Measurements from ENCODE around the gene CRISPLD2. TPM values are rescaled to one million over a fixed set of nuclear protein-coding genes. Genes with fewer than 3 reads are reported as not detected.

CRISPLD2 gene
- total RNA-seq, 1 experiment from 2014 or later: 9.4 TPM

DNA sequence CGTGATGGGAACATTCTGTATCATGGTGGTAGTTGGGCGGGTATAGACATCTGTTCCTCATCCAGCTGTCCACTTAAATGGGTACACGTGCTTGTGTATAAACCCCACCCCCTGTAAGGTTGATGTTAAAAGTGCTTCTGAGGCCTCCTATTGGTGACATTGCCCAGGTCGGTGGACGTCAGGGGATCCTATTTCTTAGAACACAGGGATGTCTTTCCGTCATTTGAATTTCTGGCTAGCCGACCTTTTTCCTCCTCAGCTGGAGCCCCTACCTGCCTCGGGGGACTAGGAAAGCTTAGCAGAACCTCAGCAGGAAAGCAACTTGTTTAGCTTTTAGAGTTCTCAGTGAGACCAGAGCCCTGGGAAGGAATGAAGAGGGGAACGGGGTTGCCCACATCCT is 16.6 kb upstream of the CRISPLD2 start (continued):
- TF ChIP-seq, protein P1, sequence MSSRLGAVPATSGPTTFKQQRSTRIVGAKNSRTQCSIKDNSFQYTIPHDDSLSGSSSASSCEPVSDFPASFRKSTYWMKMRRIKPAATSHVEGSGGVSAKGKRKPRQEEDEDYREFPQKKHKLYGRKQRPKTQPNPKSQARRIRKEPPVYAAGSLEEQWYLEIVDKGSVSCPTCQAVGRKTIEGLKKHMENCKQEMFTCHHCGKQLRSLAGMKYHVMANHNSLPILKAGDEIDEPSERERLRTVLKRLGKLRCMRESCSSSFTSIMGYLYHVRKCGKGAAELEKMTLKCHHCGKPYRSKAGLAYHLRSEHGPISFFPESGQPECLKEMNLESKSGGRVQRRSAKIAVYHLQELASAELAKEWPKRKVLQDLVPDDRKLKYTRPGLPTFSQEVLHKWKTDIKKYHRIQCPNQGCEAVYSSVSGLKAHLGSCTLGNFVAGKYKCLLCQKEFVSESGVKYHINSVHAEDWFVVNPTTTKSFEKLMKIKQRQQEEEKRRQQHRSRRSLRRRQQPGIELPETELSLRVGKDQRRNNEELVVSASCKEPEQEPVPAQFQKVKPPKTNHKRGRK (CRISPR knock-in tag; IDR thresholded peaks at IDR 0.05; ENCODE audit: borderline replicate concordance): no peak
- no peak for TF ChIP-seq RELA (CRISPR knock-in tag; IDR thresholded peaks at IDR 0.05; ENCODE audit: borderline replicate concordance)
- TF ChIP-seq, protein P2, sequence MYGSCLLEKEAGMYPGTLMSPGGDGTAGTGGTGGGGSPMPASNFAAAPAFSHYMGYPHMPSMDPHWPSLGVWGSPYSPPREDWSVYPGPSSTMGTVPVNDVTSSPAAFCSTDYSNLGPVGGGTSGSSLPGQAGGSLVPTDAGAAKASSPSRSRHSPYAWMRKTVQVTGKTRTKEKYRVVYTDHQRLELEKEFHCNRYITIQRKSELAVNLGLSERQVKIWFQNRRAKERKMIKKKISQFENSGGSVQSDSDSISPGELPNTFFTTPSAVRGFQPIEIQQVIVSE (CRISPR knock-in tag; IDR thresholded peaks at IDR 0.05; ENCODE audit: borderline replicate concordance): no peak
- no peak for TF ChIP-seq CREM (CRISPR knock-in tag; IDR thresholded peaks at IDR 0.05)
- TF ChIP-seq ELF4 (CRISPR knock-in tag; IDR thresholded peaks at IDR 0.05; ENCODE audit: low read depth): no peak
- TF ChIP-seq, protein P3, sequence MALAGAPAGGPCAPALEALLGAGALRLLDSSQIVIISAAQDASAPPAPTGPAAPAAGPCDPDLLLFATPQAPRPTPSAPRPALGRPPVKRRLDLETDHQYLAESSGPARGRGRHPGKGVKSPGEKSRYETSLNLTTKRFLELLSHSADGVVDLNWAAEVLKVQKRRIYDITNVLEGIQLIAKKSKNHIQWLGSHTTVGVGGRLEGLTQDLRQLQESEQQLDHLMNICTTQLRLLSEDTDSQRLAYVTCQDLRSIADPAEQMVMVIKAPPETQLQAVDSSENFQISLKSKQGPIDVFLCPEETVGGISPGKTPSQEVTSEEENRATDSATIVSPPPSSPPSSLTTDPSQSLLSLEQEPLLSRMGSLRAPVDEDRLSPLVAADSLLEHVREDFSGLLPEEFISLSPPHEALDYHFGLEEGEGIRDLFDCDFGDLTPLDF (CRISPR knock-in tag; IDR thresholded peaks at IDR 0.05): no peak
- TF ChIP-seq, protein P4, sequence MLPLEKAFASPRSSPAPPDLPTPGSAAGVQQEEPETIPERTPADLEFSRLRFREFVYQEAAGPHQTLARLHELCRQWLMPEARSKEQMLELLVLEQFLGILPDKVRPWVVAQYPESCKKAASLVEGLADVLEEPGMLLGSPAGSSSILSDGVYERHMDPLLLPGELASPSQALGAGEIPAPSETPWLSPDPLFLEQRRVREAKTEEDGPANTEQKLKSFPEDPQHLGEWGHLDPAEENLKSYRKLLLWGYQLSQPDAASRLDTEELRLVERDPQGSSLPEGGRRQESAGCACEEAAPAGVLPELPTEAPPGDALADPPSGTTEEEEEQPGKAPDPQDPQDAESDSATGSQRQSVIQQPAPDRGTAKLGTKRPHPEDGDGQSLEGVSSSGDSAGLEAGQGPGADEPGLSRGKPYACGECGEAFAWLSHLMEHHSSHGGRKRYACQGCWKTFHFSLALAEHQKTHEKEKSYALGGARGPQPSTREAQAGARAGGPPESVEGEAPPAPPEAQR (CRISPR knock-in tag; IDR thresholded peaks at IDR 0.05): no peak
- TF ChIP-seq TP53 (CRISPR knock-in tag; IDR thresholded peaks at IDR 0.05): no peak
- no peak for TF ChIP-seq ZNF138 (CRISPR knock-in tag; conservative IDR thresholded peaks at IDR 0.05)
- no peak for TF ChIP-seq HMGA2 (CRISPR knock-in tag; IDR thresholded peaks at IDR 0.05)
- TF ChIP-seq, protein P5, sequence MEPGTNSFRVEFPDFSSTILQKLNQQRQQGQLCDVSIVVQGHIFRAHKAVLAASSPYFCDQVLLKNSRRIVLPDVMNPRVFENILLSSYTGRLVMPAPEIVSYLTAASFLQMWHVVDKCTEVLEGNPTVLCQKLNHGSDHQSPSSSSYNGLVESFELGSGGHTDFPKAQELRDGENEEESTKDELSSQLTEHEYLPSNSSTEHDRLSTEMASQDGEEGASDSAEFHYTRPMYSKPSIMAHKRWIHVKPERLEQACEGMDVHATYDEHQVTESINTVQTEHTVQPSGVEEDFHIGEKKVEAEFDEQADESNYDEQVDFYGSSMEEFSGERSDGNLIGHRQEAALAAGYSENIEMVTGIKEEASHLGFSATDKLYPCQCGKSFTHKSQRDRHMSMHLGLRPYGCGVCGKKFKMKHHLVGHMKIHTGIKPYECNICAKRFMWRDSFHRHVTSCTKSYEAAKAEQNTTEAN (CRISPR knock-in tag; IDR thresholded peaks at IDR 0.05): no peak
- TF ChIP-seq, protein P6, sequence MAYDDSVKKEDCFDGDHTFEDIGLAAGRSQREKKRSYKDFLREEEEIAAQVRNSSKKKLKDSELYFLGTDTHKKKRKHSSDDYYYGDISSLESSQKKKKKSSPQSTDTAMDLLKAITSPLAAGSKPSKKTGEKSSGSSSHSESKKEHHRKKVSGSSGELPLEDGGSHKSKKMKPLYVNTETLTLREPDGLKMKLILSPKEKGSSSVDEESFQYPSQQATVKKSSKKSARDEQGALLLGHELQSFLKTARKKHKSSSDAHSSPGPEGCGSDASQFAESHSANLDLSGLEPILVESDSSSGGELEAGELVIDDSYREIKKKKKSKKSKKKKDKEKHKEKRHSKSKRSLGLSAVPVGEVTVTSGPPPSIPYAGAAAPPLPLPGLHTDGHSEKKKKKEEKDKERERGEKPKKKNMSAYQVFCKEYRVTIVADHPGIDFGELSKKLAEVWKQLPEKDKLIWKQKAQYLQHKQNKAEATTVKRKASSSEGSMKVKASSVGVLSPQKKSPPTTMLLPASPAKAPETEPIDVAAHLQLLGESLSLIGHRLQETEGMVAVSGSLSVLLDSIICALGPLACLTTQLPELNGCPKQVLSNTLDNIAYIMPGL (CRISPR knock-in tag; IDR thresholded peaks at IDR 0.05): no peak
- TF ChIP-seq, protein P7, sequence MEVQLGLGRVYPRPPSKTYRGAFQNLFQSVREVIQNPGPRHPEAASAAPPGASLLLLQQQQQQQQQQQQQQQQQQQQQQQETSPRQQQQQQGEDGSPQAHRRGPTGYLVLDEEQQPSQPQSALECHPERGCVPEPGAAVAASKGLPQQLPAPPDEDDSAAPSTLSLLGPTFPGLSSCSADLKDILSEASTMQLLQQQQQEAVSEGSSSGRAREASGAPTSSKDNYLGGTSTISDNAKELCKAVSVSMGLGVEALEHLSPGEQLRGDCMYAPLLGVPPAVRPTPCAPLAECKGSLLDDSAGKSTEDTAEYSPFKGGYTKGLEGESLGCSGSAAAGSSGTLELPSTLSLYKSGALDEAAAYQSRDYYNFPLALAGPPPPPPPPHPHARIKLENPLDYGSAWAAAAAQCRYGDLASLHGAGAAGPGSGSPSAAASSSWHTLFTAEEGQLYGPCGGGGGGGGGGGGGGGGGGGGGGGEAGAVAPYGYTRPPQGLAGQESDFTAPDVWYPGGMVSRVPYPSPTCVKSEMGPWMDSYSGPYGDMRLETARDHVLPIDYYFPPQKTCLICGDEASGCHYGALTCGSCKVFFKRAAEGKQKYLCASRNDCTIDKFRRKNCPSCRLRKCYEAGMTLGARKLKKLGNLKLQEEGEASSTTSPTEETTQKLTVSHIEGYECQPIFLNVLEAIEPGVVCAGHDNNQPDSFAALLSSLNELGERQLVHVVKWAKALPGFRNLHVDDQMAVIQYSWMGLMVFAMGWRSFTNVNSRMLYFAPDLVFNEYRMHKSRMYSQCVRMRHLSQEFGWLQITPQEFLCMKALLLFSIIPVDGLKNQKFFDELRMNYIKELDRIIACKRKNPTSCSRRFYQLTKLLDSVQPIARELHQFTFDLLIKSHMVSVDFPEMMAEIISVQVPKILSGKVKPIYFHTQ (CRISPR knock-in tag; IDR thresholded peaks at IDR 0.05): no peak

DNA sequence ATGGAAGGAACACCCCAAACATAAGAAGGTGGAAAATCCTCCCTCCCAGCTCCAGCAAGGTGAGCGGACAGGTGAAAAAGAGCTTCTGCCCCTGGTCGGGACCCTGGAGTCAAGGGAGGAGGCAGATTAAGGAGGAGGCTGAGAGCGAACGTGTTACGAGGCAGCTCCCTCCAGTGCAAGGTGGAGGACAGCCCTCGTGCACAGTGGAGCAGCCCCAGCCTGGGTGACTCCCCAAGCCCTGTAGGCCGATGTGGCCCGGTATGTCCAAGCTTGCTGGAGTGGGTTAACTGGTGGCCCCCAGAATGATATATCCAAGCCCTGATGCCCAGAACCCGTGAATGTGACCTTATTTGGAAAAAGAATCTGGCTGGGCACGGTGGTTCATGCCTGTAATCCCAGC is 15.5 kb upstream of the CRISPLD2 start:
- H3K4me1 Mint-ChIP-seq: peaks cover 5% of the 10 kb centered on the region; the same call in 1 of the 2 replicates
- ChIA-PET POLR2A (no interaction called here), CTCF (interaction anchor here (0.8 to 1.0 kb wide), 2 partner anchors 13 to 148 kb away, joined by 3 read pairs; no protein-coding TSS in a partner anchor)
- H3K27ac Mint-ChIP-seq: no peak overlapping the region
- peaks cover 4% of the 10 kb centered on the region for H3K27me3 Mint-ChIP-seq (ENCODE audit: low read depth)
- no peak overlapping the region for H3K4me3 Mint-ChIP-seq
- ATAC-seq (no peak), DNase-seq (ENCODE audit: low spot score) (no peak)
- H3K36me3 Mint-ChIP-seq: no peaks in the 10 kb centered on the region
- peaks cover 14% of the 10 kb centered on the region for H3K9me3 Mint-ChIP-seq
- TF ChIP-seq, protein P8, sequence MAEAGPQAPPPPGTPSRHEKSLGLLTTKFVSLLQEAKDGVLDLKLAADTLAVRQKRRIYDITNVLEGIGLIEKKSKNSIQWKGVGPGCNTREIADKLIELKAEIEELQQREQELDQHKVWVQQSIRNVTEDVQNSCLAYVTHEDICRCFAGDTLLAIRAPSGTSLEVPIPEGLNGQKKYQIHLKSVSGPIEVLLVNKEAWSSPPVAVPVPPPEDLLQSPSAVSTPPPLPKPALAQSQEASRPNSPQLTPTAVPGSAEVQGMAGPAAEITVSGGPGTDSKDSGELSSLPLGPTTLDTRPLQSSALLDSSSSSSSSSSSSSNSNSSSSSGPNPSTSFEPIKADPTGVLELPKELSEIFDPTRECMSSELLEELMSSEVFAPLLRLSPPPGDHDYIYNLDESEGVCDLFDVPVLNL (CRISPR knock-in tag; IDR thresholded peaks at IDR 0.05; ENCODE audit: borderline replicate concordance, low read depth): no peak
- TF ChIP-seq CBFB (CRISPR knock-in tag; IDR thresholded peaks at IDR 0.05; ENCODE audit: low read depth) (no peak), IRF2 (CRISPR knock-in tag; IDR thresholded peaks at IDR 0.05; ENCODE audit: borderline replicate concordance, low read depth) (no peak), SMAD3 (CRISPR knock-in tag; IDR thresholded peaks at IDR 0.05; ENCODE audit: borderline replicate concordance) (no peak), ATF1 (CRISPR knock-in tag; IDR thresholded peaks at IDR 0.05) (no peak), ZNF423 (CRISPR knock-in tag; IDR thresholded peaks at IDR 0.05) (no peak), MYBL2 (CRISPR knock-in tag; IDR thresholded peaks at IDR 0.05) (no peak)
- TF ChIP-seq, protein P9, sequence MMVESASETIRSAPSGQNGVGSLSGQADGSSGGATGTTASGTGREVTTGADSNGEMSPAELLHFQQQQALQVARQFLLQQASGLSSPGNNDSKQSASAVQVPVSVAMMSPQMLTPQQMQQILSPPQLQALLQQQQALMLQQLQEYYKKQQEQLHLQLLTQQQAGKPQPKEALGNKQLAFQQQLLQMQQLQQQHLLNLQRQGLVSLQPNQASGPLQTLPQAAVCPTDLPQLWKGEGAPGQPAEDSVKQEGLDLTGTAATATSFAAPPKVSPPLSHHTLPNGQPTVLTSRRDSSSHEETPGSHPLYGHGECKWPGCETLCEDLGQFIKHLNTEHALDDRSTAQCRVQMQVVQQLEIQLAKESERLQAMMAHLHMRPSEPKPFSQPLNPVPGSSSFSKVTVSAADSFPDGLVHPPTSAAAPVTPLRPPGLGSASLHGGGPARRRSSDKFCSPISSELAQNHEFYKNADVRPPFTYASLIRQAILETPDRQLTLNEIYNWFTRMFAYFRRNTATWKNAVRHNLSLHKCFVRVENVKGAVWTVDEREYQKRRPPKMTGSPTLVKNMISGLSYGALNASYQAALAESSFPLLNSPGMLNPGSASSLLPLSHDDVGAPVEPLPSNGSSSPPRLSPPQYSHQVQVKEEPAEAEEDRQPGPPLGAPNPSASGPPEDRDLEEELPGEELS (CRISPR knock-in tag; IDR thresholded peaks at IDR 0.05): no peak

Measured in WTC11 (cell line).